Activated CD8-positive, alpha-beta T cell treated with anti-CD3 and anti-CD28 coated beads, Interleukin-2, amount 10 ng/mL, durations not matched to agents 7 days and 5 days (primary cell): ENCODE measurements around the gene STK40. TPM values are rescaled to one million over a fixed set of nuclear protein-coding genes. Genes with fewer than 3 reads are reported as not detected.

Source experiments
- ATAC-seq: fragments of 150-1000 bp; cut with Tn5 transposase; one replicate; pipeline ENCODE4 v1.10.0; 2021; ENCODE audit warnings: moderate library complexity
- CTCF ChIA-PET: fragments of 350-600 bp; sonication (Branson Sonifier 250); formaldehyde crosslinking; loops from one replicate; lab custom pipeline; 2021; ENCODE audit warnings: antibody characterized with exemption; lab: Charles Lee
- POLR2A ChIA-PET: fragments of 350-600 bp; sonication (Branson Sonifier 250); formaldehyde crosslinking; loops from one replicate; lab custom pipeline; 2021; ENCODE audit warnings: antibody characterized with exemption; lab: Charles Lee
- DNase-seq: peaks from one replicate; pipeline ENCODE4 v3.0.0-alpha.2; 2020
- H3K27ac Mint-ChIP-seq: one replicate; pipeline ENCODE4 v1.8.0; 2021; ENCODE audit warnings: mild to moderate bottlenecking, mixed read lengths
- H3K27me3 Mint-ChIP-seq: one replicate; pipeline ENCODE4 v1.8.0; 2021; ENCODE audit warnings: low read depth, mixed read lengths
- H3K36me3 Mint-ChIP-seq: one replicate; pipeline ENCODE4 v1.8.0; 2021; ENCODE audit warnings: low read depth, mixed read lengths
- H3K4me1 Mint-ChIP-seq: one replicate; pipeline ENCODE4 v1.8.0; 2021; ENCODE audit warnings: low read depth, mixed read lengths
- H3K4me3 Mint-ChIP-seq: one replicate; pipeline ENCODE4 v1.8.0; 2021; ENCODE audit warnings: mild to moderate bottlenecking, mixed read lengths
- H3K9me3 Mint-ChIP-seq: one replicate; pipeline ENCODE4 v1.8.0; 2022; ENCODE audit warnings: mixed read lengths; ENCODE audit not compliant: insufficient read depth
- total RNA-seq, 2 experiments: library from RNA; stranded (reverse); gene quantifications; one replicate each; pipeline ENCODE4 v1.2.3, GENCODE V29; 2021

STK40 gene
- total RNA-seq, 2 experiments from 2014 or later = 69.7 to 72.4 TPM

GRCh38 chr1:36328088-36328480 is 57.6 kb downstream of the STK40 start:
- no peaks in the 10 kb centered on the region for H3K36me3 Mint-ChIP-seq
- no peaks in the 10 kb centered on the region for H3K9me3 Mint-ChIP-seq
- POLR2A ChIA-PET = no interaction called here
- DNase-seq (no peak), ATAC-seq (no peak)
- H3K27ac Mint-ChIP-seq = no peak overlapping the region
- CTCF ChIA-PET = interaction anchor here (2.2 kb wide), 1 partner anchor 15 kb away, joined by 8 read pairs; no protein-coding TSS in a partner anchor
- H3K4me3 Mint-ChIP-seq = no peak overlapping the region
- peaks cover 30% of the 10 kb centered on the region for H3K27me3 Mint-ChIP-seq
- peaks cover 44% of the 10 kb centered on the region for H3K4me1 Mint-ChIP-seq

- ATAC-seq (no peak), DNase-seq (no peak)
- Mint-ChIP-seq H3K4me1 (peaks cover 47% of the 10 kb centered on the region), H3K27ac (peak overlapping the region; percentile 9), H3K36me3 (peaks cover 2% of the 10 kb centered on the region), H3K27me3 (peaks cover 30% of the 10 kb centered on the region), H3K4me3 (no peak overlapping the region), H3K9me3 (no peaks in the 10 kb centered on the region)
- ChIA-PET POLR2A (no interaction called here), CTCF (interaction anchor here (2.2 kb wide), 1 partner anchor 15 kb away, joined by 8 read pairs; no protein-coding TSS in a partner anchor)
Measured at GRCh38 chr1:36327421-36328087, 58.2 kb downstream of the STK40 start.

GRCh38 chr1:36326499-36326898 is 59.2 kb downstream of the STK40 start:
- ChIA-PET CTCF (interaction anchor here (1.0 to 2.2 kb wide), 2 partner anchors 16 to 41 kb away, joined by 3 to 8 read pairs; no protein-coding TSS in a partner anchor), POLR2A (no interaction called here)
- no peak for DNase-seq
- peaks cover 2% of the 10 kb centered on the region for H3K36me3 Mint-ChIP-seq
- no peak for ATAC-seq
- peaks cover 22% of the 10 kb centered on the region for H3K27me3 Mint-ChIP-seq
- H3K4me1 Mint-ChIP-seq = peaks cover 53% of the 10 kb centered on the region
- H3K9me3 Mint-ChIP-seq = no peaks in the 10 kb centered on the region
- H3K27ac Mint-ChIP-seq = peak overlapping the region; percentile 7
- H3K4me3 Mint-ChIP-seq = no peak overlapping the region

- ChIA-PET CTCF (interaction anchor here (0.9 to 2.2 kb wide), 6 partner anchors 18 to 175 kb away, joined by 3 to 13 read pairs (median 8); partner anchors contain the start of genes SH3D21 and TRAPPC3), POLR2A (interaction anchor here (0.8 to 1.3 kb wide), 4 partner anchors 20 to 73 kb away, joined by 3 to 5 read pairs (median 4); partner anchors contain the start of gene LSM10)
- Mint-ChIP-seq H3K27me3 (peaks cover 16% of the 10 kb centered on the region), H3K27ac (no peak overlapping the region), H3K4me1 (peaks cover 50% of the 10 kb centered on the region), H3K36me3 (peaks cover 6% of the 10 kb centered on the region), H3K9me3 (no peaks in the 10 kb centered on the region), H3K4me3 (peak overlapping the region; percentile 77)
- DNase-seq (no peak), ATAC-seq (no peak)
Measured at GRCh38 chr1:36324353-36324703, 61.4 kb downstream of the STK40 start.

- peaks cover 47% of the 10 kb centered on the region for H3K4me1 Mint-ChIP-seq
Measured at GRCh38 chr1:36323636-36324352, 61.9 kb downstream of the STK40 start, which contains the start of gene EVA1B. Gene EVA1B, minus strand, starts transcription at chr1:36323645. Its CDS starts 608 bp downstream, at chr1:36323037.

GRCh38 chr1:36322786-36323635 is 62.7 kb downstream of the STK40 start:
- H3K4me1 Mint-ChIP-seq = peaks cover 46% of the 10 kb centered on the region
- H3K27me3 Mint-ChIP-seq = peaks cover 16% of the 10 kb centered on the region
- ATAC-seq = peak; percentile 62
- DNase-seq = peak; percentile 73
- POLR2A ChIA-PET = interaction anchor here (0.6 to 1.9 kb wide), 10 partner anchors 9 to 100 kb away, joined by 3 to 11 read pairs (median 3); partner anchors contain the start of gene THRAP3
- H3K9me3 Mint-ChIP-seq = no peaks in the 10 kb centered on the region
- peaks cover 8% of the 10 kb centered on the region for H3K36me3 Mint-ChIP-seq
- peak overlapping the region; percentile 74 for H3K27ac Mint-ChIP-seq
- CTCF ChIA-PET = interaction anchor here (1.5 to 2.2 kb wide), 7 partner anchors 17 to 173 kb away, joined by 4 to 13 read pairs (median 5); partner anchors contain the start of genes SH3D21 and TRAPPC3
- peak overlapping the region; percentile 77 for H3K4me3 Mint-ChIP-seq

More at GRCh38 chr1:36323636-36324352, 61.9 kb downstream of the STK40 start, which contains the start of gene EVA1B:
- ChIA-PET POLR2A (interaction anchor here (0.6 to 1.9 kb wide), 11 partner anchors 8 to 100 kb away, joined by 3 to 11 read pairs (median 4); partner anchors contain the start of genes LSM10 and THRAP3), CTCF (interaction anchor here (0.9 to 2.2 kb wide), 7 partner anchors 18 to 174 kb away, joined by 3 to 13 read pairs (median 7); partner anchors contain the start of genes SH3D21 and TRAPPC3)
- Mint-ChIP-seq H3K27me3 (peaks cover 16% of the 10 kb centered on the region), H3K9me3 (no peaks in the 10 kb centered on the region), H3K4me3 (peak within 1 kb of the TSS; percentile 77), H3K27ac (peak within 1 kb of the TSS; percentile 74), H3K36me3 (peaks cover 6% of the 10 kb centered on the region)
- DNase-seq = peak; percentile 72
- peak; percentile 64 for ATAC-seq

GRCh38 chr1:36322041-36322785 is 63.5 kb downstream of the STK40 start:
- Mint-ChIP-seq H3K27ac (peak overlapping the region; percentile 74), H3K27me3 (peaks cover 13% of the 10 kb centered on the region), H3K9me3 (no peaks in the 10 kb centered on the region), H3K36me3 (peaks cover 11% of the 10 kb centered on the region), H3K4me1 (peaks cover 38% of the 10 kb centered on the region), H3K4me3 (peak overlapping the region; percentile 77)
- ATAC-seq = no peak
- ChIA-PET CTCF (interaction anchor here (1.6 to 1.8 kb wide), 3 partner anchors 21 to 98 kb away, joined by 4 to 5 read pairs (median 5); no protein-coding TSS in a partner anchor), POLR2A (interaction anchor here (0.6 to 1.9 kb wide), 6 partner anchors 9 to 377 kb away, joined by 3 to 11 read pairs (median 3); no protein-coding TSS in a partner anchor)
- no peak for DNase-seq

- Mint-ChIP-seq H3K36me3 (peaks cover 11% of the 10 kb centered on the region), H3K9me3 (no peaks in the 10 kb centered on the region), H3K4me3 (no peak overlapping the region), H3K4me1 (peaks cover 29% of the 10 kb centered on the region), H3K27ac (no peak overlapping the region), H3K27me3 (peaks cover 7% of the 10 kb centered on the region)
- ChIA-PET POLR2A (interaction anchor here (1.4 to 1.9 kb wide), 2 partner anchors 10 to 14 kb away, joined by 3 to 11 read pairs; no protein-coding TSS in a partner anchor), CTCF (interaction anchor here (0.8 to 1.8 kb wide), 3 partner anchors 15 to 99 kb away, joined by 3 to 5 read pairs (median 4); partner anchors contain the start of gene SH3D21)
- DNase-seq (no peak), ATAC-seq (no peak)
Measured at GRCh38 chr1:36321119-36321951, 64.4 kb downstream of the STK40 start.

- ChIA-PET CTCF (interaction anchor here (0.8 kb wide), 1 partner anchor 15 kb away, joined by 3 read pairs; the partner anchor contains the start of gene SH3D21), POLR2A (no interaction called here)
- no peaks in the 10 kb centered on the region for H3K9me3 Mint-ChIP-seq
- peaks cover 13% of the 10 kb centered on the region for H3K36me3 Mint-ChIP-seq
- DNase-seq = no peak
- ATAC-seq = no peak
- H3K27ac Mint-ChIP-seq = peak overlapping the region; percentile 67
- peak overlapping the region; percentile 49 for H3K4me3 Mint-ChIP-seq
- peaks cover 3% of the 10 kb centered on the region for H3K27me3 Mint-ChIP-seq
- H3K4me1 Mint-ChIP-seq = peaks cover 28% of the 10 kb centered on the region
Measured at GRCh38 chr1:36320767-36321118, 65.0 kb downstream of the STK40 start.
